Skin epidermis (tissue), 12 donors: Measurements from ENCODE around the gene DPP10.
"Not testable (repeated sequence)": the region's sequence is repeated elsewhere in the genome, so short reads cannot be mapped to it uniquely, and the experiment has no call there.

Experiments
- H3K27ac ChIP-seq, 21 experiments: fragments of 200-600 bp; sonication (generic) in 11 of 21; one replicate each; pipeline ENCODE4 v1.5.0; 2020; ENCODE audit warnings: mild to moderate bottlenecking in 3 of 21, inconsistent platforms in 2 of 21, moderate library complexity in 2 of 21
- H3K4me3 ChIP-seq, 7 experiments: fragments of 200-600 bp; sonication (generic) in 2 of 7; one replicate each; pipeline ENCODE4 v1.5.0; 2020; ENCODE audit warnings: inconsistent platforms in 2 of 7, mild to moderate bottlenecking in 2 of 7, moderate library complexity in 1 of 7

DPP10 gene

DNA sequence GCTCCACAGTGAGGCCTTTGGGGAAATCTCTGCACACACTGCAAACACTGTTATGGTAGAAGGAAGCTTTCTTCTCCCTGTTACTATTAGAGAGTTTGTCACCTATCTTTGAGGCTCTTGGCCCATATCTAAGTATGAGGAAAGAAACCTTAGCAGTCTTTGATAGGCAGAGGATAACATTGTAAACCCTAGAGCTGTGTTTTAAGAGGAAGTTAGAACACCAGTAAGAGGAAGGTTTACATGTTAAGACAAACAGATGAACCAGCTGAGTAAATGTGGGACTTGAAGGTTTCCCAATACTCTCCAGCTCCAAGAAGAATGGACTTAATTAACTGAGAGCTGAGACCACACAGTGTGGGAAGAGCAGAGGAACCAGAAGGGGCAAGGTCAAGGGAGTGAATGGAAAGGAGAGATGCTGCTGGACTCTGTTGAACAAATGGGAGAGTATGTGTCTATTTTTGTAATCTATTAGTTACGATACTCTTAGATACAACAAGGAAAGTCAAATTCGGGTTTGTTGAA, 257.0 kb downstream of the DPP10 start:
- Histone ChIP-seq H3K27ac (no peak overlapping the region), H3K4me3 (no peak overlapping the region)

DNA sequence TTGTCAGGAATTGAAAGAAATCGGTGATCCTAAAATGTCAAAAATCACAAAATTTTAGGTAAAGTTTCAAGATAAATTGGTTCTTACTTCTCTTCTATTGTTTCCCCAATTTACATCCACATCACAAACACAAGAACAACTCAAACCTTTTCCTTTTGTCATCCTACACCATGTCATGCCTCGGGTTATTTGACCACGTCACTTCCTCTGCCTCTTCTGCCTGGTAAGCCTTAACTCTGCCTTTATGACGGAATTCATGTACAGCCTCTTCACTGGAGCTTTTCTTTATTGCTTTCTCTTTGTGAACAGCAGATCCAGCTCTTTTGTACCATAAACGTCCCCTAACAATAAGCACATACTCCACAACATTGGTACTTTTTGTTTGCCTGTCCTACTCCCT, 258.0 kb downstream of the DPP10 start:
- Histone ChIP-seq H3K4me3 (no peak overlapping the region), H3K27ac (no peak overlapping the region)

DNA sequence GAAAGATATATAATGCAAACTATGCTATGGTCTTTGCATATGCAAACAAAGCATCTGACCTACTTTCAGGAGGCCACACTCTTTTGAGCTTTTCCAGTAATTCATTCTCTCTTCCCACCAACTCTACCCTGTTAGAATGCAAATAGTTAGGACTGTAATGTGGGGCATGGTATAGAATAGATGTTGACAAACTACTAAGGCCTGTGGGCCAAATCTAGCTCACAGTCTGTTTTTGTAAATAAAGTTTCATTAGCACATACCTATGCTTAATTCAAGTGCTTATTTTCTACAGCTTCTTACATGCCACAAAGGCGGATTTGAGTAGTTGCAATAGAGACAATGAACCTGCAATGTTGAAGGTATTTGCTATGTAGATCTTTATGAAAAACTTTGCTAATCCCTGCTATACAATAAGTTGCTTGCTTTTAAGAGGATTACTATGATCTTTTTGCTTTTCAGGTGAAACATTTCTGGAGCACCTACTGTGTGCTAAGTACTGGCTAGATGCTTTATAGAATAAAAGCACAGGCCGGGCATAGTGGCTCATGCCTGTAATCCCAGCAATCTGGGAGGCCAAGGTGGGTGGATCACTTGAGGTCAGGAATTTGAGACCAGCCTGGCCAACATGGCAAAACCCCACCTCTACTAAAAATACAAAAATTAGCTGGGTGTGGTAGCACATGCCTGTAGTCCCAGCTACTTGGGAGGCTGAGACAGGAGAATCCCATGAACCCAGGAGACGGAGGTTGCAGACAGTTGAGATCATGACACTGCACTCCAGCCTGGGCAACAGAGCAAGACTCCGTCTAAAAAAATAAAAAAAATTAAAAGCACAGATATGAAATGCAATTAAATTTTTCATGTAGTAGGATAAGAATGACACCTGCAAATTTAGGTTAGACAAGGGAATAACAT, 267.8 kb downstream of the DPP10 start:
- H3K27ac ChIP-seq, result no peak overlapping the region
- H3K4me3 ChIP-seq, result no peak overlapping the region

GRCh38 chr2:114714313-114714712, 271.9 kb downstream of the DPP10 start:
- Histone ChIP-seq H3K4me3 (no peak overlapping the region), H3K27ac (no peak overlapping the region)

DNA sequence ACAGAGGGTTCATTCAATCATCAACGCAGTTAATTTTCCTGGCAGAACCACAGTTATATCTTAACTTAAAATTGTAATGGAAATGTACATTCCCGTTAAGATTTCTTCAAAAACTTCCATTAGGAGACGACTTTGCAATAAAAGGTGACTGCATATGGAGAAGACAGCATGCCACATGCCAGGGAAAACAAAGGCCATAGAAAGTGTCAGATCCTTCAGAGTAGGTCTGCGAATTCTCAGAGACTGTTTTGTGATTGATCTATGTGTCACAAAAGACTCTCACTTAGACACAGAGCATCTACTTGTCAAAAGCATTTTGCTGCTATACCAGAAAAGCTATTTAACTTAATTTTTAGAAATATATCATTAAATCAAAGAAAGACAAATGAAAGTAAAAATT, 274.6 kb downstream of the DPP10 start:
- Histone ChIP-seq H3K27ac (no peak overlapping the region), H3K4me3 (no peak overlapping the region)

DNA sequence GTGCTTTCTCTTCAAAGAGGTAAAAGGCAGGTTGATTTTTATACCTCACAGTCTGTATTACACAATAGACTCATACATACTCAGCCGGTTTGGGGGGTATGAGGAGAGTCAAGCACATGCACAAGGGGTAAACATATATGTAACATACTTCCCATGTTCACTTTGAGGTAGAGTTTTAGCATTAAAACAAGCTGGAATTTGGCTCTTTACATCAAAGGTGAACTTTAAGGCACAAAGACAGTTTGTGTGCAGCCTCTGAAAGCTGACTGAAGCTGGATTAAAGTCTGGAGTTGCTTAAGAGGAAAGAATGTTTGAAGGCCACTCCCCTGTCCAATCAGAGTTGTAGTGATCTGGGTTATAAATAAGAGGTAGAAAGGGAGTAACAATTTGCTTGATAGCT, 282.0 kb downstream of the DPP10 start:
- Histone ChIP-seq H3K4me3 (no peak overlapping the region), H3K27ac (no peak overlapping the region)

DNA sequence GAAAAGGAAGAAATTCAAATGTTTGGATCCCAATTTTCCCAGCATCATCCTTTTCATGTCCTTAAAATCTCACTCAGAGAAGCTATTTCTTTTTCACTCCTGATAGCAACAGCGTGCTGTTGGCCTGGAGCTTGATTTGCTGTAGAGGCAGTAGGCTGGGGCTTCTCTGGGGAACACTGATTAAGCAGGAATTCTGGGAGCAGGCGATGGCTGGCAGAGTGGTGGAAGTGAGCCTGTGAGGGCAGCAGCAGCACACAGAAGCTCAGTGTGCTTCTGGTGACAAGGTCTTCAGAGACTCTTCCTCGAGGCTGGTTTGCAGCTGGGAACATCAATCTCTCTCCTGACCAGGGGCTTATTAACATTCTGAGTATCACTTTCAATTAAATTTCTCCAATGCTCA, 284.6 kb downstream of the DPP10 start:
- no peak overlapping the region for H3K4me3 ChIP-seq
- H3K27ac ChIP-seq, result no peak overlapping the region

DNA sequence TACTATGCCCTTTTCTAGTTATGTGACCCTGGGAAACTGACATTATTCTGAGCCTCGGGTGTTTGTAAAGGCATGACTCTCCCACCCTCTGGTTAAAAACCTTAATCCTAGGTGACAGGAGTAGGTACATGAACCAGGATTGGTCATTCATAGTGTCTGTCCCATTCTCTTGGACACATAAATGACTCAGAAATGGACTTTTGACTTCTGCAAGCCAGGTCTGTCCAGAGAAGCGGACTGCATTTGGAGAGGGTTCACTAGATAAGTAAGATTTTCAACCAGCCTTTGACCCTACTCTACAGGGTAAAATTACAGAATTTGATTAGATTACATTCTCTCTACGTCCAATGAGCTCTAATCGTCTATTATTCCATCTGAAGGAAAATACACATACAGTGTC, 285.9 kb downstream of the DPP10 start:
- no peak overlapping the region for H3K27ac ChIP-seq
- H3K4me3 ChIP-seq, result no peak overlapping the region

DNA sequence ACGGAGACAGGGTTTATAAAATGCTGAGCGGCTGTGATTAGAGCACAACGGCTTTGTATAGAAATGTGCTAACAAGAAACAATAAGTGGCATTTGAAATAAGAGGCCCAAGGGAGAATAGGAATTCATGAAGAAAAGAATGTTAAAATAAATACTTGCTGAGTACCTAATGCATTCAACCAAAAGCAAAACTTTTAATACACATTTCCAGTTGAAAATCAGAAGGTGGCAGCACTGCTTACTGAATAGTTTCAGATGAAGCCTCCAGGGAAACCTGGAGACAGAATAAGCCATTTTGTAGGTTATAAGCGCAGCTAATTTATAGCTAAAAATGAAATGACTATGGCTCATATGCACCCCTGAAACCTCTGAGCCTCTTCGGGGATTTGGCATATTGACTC, 286.6 kb downstream of the DPP10 start:
- Histone ChIP-seq H3K4me3 (no peak overlapping the region), H3K27ac (no peak overlapping the region)

GRCh38 chr2:114735126-114735525, 292.7 kb downstream of the DPP10 start:
- no peak overlapping the region for H3K27ac ChIP-seq
- H3K4me3 ChIP-seq, result no peak overlapping the region

GRCh38 chr2:114742245-114742644, 299.8 kb downstream of the DPP10 start:
- Histone ChIP-seq H3K4me3 (no peak overlapping the region), H3K27ac (no peak overlapping the region)

DNA sequence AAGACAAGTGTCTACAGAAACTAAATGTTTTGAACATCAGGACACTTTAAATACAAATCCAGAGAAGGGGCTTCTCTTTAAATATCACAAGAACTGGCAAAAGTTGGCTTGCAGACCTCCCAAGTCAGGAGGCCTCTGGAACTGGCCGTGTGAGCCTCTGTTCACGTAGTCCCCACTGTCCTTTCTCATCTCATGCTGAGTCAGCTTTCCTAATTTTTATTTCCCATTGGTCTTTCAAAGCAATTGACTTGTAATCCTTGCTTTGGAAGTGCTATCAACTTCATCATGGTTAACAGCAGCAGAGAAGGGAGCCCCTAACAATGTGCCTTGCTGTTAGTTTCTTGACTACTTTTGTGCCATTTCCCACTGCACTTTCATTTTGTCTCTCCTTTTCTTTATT, 303.3 kb downstream of the DPP10 start:
- H3K4me3 ChIP-seq, result no peak overlapping the region
- no peak overlapping the region for H3K27ac ChIP-seq

- H3K4me3 ChIP-seq, H3K27ac ChIP-seq: not testable (repeated sequence)
Observed at GRCh38 chr2:114748175-114748574, 305.7 kb downstream of the DPP10 start.

DNA sequence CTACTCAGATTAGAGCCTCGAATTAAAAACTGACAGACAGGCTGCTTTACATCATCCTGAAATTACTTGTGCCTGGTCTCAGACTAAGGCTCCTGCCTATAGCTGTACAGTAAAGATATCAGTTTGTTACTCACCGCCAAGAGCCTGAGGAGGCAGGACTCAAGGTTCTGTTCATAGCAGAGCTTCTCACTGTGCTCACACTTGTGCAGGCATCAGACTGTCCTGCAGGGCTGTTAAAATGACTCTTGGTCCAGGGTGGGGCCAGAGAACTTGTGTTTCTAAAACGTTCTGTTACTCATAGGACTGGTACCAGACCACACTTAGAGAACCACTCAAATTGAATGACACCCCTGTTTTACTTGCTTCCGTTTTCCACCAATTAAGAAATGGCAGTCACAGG, 310.0 kb downstream of the DPP10 start:
- Histone ChIP-seq H3K27ac (no peak overlapping the region), H3K4me3 (no peak overlapping the region)

DNA sequence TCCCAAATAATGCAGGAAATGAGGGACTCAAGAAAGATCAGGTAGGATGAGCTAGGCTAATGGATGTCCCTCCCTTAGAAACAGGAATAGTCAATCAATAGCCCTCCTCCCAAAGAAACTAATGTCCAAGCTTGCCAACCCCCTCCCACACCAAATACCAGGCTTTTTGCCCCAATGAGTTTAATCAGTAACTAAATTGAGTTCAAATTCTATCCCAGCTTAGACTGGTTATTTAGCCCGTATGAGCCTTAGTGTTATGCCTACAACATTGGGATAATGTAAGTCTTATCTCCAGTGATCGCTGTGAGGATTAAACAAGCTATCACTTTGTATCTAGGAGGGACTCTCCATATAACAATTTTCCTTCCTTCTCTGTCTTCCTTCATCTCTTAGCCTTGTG, 310.7 kb downstream of the DPP10 start:
- no peak overlapping the region for H3K4me3 ChIP-seq

DNA sequence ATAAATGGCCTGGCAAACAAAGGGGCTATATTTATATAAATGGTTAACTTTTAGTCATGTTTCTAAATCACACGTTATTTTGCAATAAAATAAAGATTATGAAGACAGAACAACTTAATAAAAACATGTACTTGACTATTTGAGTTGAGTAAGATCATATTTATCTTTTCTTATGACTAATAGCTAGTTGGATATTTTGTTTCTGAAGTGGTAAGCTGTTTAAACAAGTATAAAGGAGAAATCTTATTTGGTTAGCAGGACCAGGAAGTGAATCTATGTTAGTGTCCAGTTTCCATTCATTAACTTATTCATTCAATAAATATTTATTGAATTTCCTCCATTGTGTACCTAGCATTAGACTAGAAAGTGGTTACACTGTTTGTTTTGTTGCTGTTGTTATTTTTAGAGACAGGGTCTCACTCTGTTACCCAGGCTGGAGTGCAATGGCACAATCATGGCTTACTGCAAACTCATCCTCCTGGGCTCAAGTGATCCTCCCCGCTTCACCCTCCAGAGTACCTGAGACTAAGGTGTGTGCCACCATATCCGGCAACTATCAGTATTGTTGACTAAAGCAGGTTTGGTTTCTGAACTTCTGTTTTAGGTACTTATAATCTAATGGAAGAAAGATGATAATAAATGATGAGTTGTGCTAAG, 312.6 kb downstream of the DPP10 start:
- Histone ChIP-seq H3K27ac (no peak overlapping the region), H3K4me3 (no peak overlapping the region)

More for the DNA sequence above, 310.7 kb downstream of the DPP10 start:
- no peak overlapping the region for H3K27ac ChIP-seq

GRCh38 chr2:114762376-114762775, 319.9 kb downstream of the DPP10 start:
- Histone ChIP-seq H3K27ac (no peak overlapping the region), H3K4me3 (no peak overlapping the region)

DNA sequence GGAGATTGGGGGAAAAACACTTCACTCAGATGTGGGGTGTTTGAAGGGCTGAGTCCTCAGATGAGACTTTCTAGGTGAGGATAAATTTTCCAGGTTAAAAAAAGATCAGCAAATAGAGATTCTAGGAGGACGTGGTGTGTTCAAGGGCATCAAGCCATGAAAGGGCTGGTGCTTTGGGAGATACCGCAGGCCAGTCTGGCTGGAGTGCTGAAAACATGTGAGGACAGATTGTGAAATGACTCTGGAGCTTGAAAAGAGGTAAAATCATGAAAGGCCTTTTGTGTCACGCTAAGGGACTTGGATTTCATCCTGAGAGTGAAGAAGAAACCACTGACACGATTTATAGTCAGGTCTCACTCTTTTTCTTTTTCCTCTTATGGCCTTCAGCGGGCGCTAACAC, 320.5 kb downstream of the DPP10 start:
- H3K27ac ChIP-seq, result no peak overlapping the region

GRCh38 chr2:114769110-114769509, 326.7 kb downstream of the DPP10 start:
- no peak overlapping the region for H3K27ac ChIP-seq
- H3K4me3 ChIP-seq, result no peak overlapping the region

More for the DNA sequence above, 320.5 kb downstream of the DPP10 start:
- no peak overlapping the region for H3K4me3 ChIP-seq

DNA sequence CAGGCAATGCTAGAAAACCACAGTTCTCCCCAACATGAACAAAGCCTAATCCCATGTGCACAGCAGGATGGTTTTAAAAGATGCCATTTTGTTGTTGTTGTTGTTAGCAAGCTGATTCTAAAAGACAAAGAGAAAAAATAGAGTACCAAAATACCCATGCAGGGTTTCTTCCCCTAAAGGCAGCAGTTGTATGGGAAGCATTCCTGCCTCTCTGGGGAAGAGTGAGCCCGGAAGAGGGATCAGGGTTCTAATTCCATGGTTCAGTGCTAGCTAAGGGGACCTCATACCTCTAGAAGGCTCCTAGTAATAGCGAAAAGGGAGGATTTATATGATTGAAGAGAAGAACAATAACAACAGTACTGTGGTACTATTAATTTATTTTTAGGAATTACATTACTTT, 327.6 kb downstream of the DPP10 start:
- no peak overlapping the region for H3K27ac ChIP-seq
- no peak overlapping the region for H3K4me3 ChIP-seq

DNA sequence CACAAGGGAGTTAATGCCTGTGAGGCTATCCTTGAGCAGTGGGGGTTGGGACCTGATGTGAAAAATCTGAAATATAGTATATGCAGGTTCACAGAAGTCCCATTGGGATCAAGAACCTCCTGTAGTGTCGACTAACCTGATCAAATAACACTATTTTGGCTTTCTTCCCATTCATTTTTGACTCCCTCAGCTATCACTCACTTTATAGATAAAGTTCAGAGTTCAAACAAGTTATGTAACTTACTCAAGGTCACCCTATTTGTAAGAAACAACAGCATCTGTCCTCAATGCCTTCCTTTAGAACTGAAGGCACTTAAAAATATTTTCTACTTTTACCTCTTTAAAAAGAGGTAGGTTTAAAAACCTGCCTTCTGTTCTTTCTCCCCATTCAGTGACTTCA, 341.6 kb downstream of the DPP10 start:
- Histone ChIP-seq H3K27ac (no peak overlapping the region), H3K4me3 (no peak overlapping the region)
